ENCODE data around the gene GARIN6.
A peak's percentile ranks its signal among the peaks of the same experiment; 100 is the strongest.
"Not testable (repeated sequence)": the region's sequence is repeated elsewhere in the genome, so short reads cannot be mapped to it uniquely, and the experiment has no call there.

GARIN6 gene

GRCh38 chr12:99619389-99620158, 28.0 kb upstream of the GARIN6 start:
- peak; percentile 12 for DNase-seq (ENCODE audit: low read depth)
- peak; percentile 50 for TF ChIP-seq CTCF (conservative IDR thresholded peaks at IDR 0.05; ENCODE audit: low read depth, low read length)
- no peak overlapping the region for H3K4me3 ChIP-seq (ENCODE audit: low read depth, low read length)

- DNase-seq (ENCODE audit: low read depth): no peak
- no peak for TF ChIP-seq CTCF (conservative IDR thresholded peaks at IDR 0.05; ENCODE audit: low read depth, low read length)
- no peak overlapping the region for H3K4me3 ChIP-seq (ENCODE audit: low read depth, low read length)
Measured at GRCh38 chr12:99620159-99620479, 27.4 kb upstream of the GARIN6 start.

GRCh38 chr12:99624591-99624990, 23.0 kb upstream of the GARIN6 start:
- H3K4me3 ChIP-seq (ENCODE audit: low read depth, low read length); DNase-seq (ENCODE audit: low read depth): not testable (repeated sequence)

- no peak overlapping the region for H3K4me3 ChIP-seq (ENCODE audit: low read depth, low read length)
- DNase-seq (ENCODE audit: low read depth): no peak
- TF ChIP-seq CTCF (conservative IDR thresholded peaks at IDR 0.05; ENCODE audit: low read depth, low read length): no peak
Measured at GRCh38 chr12:99627459-99627858, 20.1 kb upstream of the GARIN6 start.

- DNase-seq (ENCODE audit: low read depth): no peak
- no peak overlapping the region for H3K4me3 ChIP-seq (ENCODE audit: low read depth, low read length)
- TF ChIP-seq CTCF (conservative IDR thresholded peaks at IDR 0.05; ENCODE audit: low read depth, low read length): no peak
Measured at GRCh38 chr12:99644629-99645028, 2.9 kb upstream of the GARIN6 start.

- no peak overlapping the region for H3K4me3 ChIP-seq (ENCODE audit: low read depth, low read length)
- DNase-seq (ENCODE audit: low read depth): no peak
- TF ChIP-seq CTCF (conservative IDR thresholded peaks at IDR 0.05; ENCODE audit: low read depth, low read length): no peak
Measured at GRCh38 chr12:99648183-99648582, 630 bp downstream of the GARIN6 start.

GRCh38 chr12:99649551-99649950, 2.0 kb downstream of the GARIN6 start:
- no peak for DNase-seq (ENCODE audit: low read depth)
- no peak for TF ChIP-seq CTCF (conservative IDR thresholded peaks at IDR 0.05; ENCODE audit: low read depth, low read length)

More at GRCh38 chr12:99649551-99649950, 2.0 kb downstream of the GARIN6 start:
- H3K4me3 ChIP-seq (ENCODE audit: low read depth, low read length): no peak overlapping the region

Data from choroid plexus epithelial cell (primary cell).